ENCODE measurements around the gene USP12. TPM values are rescaled to one million over a fixed set of nuclear protein-coding genes. Genes with fewer than 3 reads are reported as not detected.

USP12 gene
- total RNA-seq, 1 donor from 2014 or later, result 32.6 TPM

GRCh38 chr13:27174766-27175455, 3.3 kb upstream of the USP12 start:
- H3K4me3 Mint-ChIP-seq (ENCODE audit: unreplicated experiment), result no peak overlapping the region

GRCh38 chr13:27172495-27172842, 858 bp upstream of the USP12 start:
- Mint-ChIP-seq H3K9me3 (ENCODE audit: unreplicated experiment) (no peaks in the 10 kb centered on the region), H3K27me3 (ENCODE audit: unreplicated experiment) (no peaks in the 10 kb centered on the region), H3K36me3 (ENCODE audit: unreplicated experiment) (no peaks in the 10 kb centered on the region), H3K27ac (ENCODE audit: unreplicated experiment) (peak overlapping the region; percentile 72), H3K4me1 (ENCODE audit: unreplicated experiment) (peaks cover 38% of the 10 kb centered on the region), H3K4me3 (ENCODE audit: unreplicated experiment) (peak overlapping the region; percentile 78)
- DNase-seq (ENCODE audit: extremely low spot score, unreplicated experiment), result no peak
- no peak for TF ChIP-seq CTCF (IDR thresholded peaks at IDR 0.05)

More at GRCh38 chr13:27174766-27175455, 3.3 kb upstream of the USP12 start:
- DNase-seq (ENCODE audit: extremely low spot score, unreplicated experiment), result no peak
- H3K9me3 Mint-ChIP-seq (ENCODE audit: unreplicated experiment), result no peaks in the 10 kb centered on the region
- no peak overlapping the region for H3K27ac Mint-ChIP-seq (ENCODE audit: unreplicated experiment)
- no peaks in the 10 kb centered on the region for H3K27me3 Mint-ChIP-seq (ENCODE audit: unreplicated experiment)
- no peak for TF ChIP-seq CTCF (IDR thresholded peaks at IDR 0.05)
- H3K36me3 Mint-ChIP-seq (ENCODE audit: unreplicated experiment), result no peaks in the 10 kb centered on the region
- peaks cover 14% of the 10 kb centered on the region for H3K4me1 Mint-ChIP-seq (ENCODE audit: unreplicated experiment)

GRCh38 chr13:27171827-27172494, 350 bp upstream of the USP12 start:
- peak; percentile 98 for DNase-seq (ENCODE audit: extremely low spot score, unreplicated experiment)
- Mint-ChIP-seq H3K4me3 (ENCODE audit: unreplicated experiment) (peak overlapping the region; percentile 78), H3K27me3 (ENCODE audit: unreplicated experiment) (no peaks in the 10 kb centered on the region), H3K36me3 (ENCODE audit: unreplicated experiment) (no peaks in the 10 kb centered on the region), H3K9me3 (ENCODE audit: unreplicated experiment) (no peaks in the 10 kb centered on the region), H3K4me1 (ENCODE audit: unreplicated experiment) (peaks cover 42% of the 10 kb centered on the region), H3K27ac (ENCODE audit: unreplicated experiment) (peak overlapping the region; percentile 72)
- peak; percentile 46 for TF ChIP-seq CTCF (IDR thresholded peaks at IDR 0.05)

- no peak for TF ChIP-seq CTCF (IDR thresholded peaks at IDR 0.05)
- peak overlapping the region; percentile 95 for H3K27ac Mint-ChIP-seq (ENCODE audit: unreplicated experiment)
- peak overlapping the region; percentile 90 for H3K4me3 Mint-ChIP-seq (ENCODE audit: unreplicated experiment)
- DNase-seq (ENCODE audit: extremely low spot score, unreplicated experiment), result peak; percentile 85
- H3K36me3 Mint-ChIP-seq (ENCODE audit: unreplicated experiment), result no peaks in the 10 kb centered on the region
- H3K9me3 Mint-ChIP-seq (ENCODE audit: unreplicated experiment), result no peaks in the 10 kb centered on the region
- H3K4me1 Mint-ChIP-seq (ENCODE audit: unreplicated experiment), result peaks cover 52% of the 10 kb centered on the region
- H3K27me3 Mint-ChIP-seq (ENCODE audit: unreplicated experiment), result no peaks in the 10 kb centered on the region
Observed at GRCh38 chr13:27170516-27171243, 931 bp downstream of the USP12 start.

- no peaks in the 10 kb centered on the region for H3K27me3 Mint-ChIP-seq (ENCODE audit: unreplicated experiment)
- peaks cover 56% of the 10 kb centered on the region for H3K4me1 Mint-ChIP-seq (ENCODE audit: unreplicated experiment)
- H3K36me3 Mint-ChIP-seq (ENCODE audit: unreplicated experiment), result no peaks in the 10 kb centered on the region
- no peaks in the 10 kb centered on the region for H3K9me3 Mint-ChIP-seq (ENCODE audit: unreplicated experiment)
- DNase-seq (ENCODE audit: extremely low spot score, unreplicated experiment), result no peak
- peak overlapping the region; percentile 95 for H3K27ac Mint-ChIP-seq (ENCODE audit: unreplicated experiment)
- TF ChIP-seq CTCF (IDR thresholded peaks at IDR 0.05), result no peak
- peak overlapping the region; percentile 90 for H3K4me3 Mint-ChIP-seq (ENCODE audit: unreplicated experiment)
Observed at GRCh38 chr13:27170221-27170515, 1.4 kb downstream of the USP12 start.
